GM21360 (cell line): ENCODE measurements around the gene LRRC25.

Experiments used
- ATAC-seq: cut with Tn5 transposase; IDR thresholded peaks from one replicate; pipeline ENCODE4 v1.9.1; 2021; ENCODE audit warnings: mild to moderate bottlenecking, moderate library complexity; ENCODE audit not compliant: unreplicated experiment

LRRC25 gene

GRCh38 chr19:18397242-18398202 is at the start of gene LRRC25:
TSS of gene LRRC25 (minus strand) at chr19:18397622. CDS start at chr19:18396963, 659 bp downstream.
- peak; percentile 67 for ATAC-seq

DNA sequence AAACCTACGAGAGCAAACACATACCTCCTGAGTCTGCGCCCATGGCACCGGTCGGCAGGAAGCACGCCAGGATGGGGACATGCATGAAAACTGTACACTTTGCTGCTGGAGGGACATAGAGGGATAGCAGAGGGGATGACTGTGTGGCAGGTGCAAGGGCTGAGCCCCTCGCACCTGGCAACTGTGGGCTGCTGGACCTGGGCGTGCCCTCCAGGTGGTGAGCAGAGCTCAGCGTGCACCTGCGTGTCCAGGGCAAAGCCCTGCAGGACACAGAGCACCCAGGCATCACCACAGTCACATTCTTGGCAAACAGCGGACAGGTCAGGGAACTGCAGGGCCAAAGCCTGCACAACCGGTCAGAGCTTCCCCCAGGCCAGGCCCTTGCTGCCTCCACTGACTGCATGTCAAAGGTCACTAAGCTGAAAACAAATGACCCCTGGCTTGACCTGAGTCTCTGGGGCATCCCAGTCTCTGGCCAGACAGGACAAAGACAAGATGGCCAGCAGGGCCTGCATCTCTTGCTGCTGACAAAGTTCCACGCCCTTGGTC is 49.5 kb upstream of the LRRC25 start:
- no peak for ATAC-seq

DNA sequence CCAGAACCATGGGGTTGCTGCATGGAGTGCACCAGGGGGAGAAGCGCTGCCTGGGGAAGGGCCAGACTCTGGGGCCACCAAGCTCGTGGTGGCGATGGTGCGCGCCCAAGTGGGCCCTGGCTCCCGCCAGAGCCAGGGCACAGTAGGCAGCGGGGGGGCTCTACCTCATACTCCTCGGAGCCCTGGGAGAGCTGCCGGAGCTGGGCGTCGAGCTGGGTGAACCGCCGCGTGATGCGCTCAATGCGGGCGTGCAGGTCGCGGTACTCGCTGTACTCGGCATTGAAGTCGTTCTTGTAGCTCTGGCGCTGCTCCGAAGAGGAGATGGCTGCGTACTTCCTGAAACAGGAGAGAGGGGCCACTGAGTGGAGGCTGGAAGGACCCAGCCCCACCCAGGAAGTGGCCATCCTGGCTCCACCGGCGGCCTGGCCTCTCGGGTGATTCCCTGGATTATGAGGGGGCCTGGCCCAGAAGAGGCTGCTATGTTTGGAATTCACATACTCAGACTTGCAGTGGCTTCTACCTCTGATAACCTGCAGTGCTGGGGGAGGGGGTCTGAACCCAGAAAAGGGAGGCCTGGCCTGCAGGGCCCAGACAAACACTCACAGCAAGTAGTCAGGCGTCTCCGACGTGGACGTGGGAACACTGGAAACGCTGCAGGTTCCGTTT is 48.9 kb upstream of the LRRC25 start:
- no peak for ATAC-seq

DNA sequence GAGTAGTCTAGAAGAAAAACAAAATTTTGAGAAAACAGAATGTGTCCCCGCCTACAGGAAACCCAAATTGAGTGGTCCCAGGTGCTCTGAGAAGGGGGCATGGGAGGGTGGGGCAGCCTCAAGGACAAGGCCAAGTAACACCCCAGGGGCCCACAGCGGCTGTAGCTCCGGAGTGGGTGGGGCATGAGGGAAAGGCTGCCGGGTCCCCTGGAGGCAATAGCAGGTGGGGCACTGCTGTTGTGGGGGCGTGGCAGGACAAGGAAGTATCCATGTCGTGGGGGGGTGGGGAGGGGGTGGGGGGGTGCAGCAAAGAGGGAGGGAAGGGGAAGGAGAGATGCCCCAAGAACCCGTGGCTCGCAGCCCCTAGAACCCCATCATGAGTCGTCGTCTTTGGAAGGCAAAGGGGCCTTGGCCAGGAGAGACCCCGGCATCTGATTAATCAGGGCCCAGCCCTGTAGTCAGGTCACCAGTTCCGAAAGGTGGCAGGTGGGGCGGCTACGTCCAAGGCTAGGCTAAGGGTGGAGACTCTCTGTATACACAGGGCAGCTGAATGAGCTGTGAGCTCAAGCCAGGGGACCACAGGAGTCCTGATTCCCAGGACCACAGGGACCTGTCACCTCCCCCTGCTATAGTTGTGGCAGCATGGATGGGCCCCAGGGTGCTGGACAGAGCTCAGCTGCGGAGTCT is 48.0 kb upstream of the LRRC25 start:
- no peak for ATAC-seq

DNA sequence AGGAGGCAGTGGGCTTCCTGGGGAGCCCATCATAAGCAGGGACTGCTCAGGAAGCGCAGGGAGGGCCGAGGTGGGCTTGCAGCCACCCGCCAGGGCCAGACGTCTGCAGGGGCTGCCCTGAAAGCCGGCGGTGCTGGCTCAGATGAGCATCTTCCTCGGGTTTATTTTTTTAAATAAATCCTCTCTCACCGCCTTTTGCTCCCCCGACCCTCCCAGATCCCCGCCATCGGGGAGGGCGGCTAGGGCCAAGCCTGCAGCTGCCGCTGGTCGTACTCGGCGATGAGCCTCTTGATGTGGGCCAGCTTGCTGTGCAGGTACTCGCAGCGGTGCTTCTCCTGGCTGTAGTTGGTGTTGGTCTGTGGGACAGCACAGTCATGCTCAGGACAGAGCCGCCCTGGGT is 47.1 kb upstream of the LRRC25 start:
- no peak for ATAC-seq

DNA sequence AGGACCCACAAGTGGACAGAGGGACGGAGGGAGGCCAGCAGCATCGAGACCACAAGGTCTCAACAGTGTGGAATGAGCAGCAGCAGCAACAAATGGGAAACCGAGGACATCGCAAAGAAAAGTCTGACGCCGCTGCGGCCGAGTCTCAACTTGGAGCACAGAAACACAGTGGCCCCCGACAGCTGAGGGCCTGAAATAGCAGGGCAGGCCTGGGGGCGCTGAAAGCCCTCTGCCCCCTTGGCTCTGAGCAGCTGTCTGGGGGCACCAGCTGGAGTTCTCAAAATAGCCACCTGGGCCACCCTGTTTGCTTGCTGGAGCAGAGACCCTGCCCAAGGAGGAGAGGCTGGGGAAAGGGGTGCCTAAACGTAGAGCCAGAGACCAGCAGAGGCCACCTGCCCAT is 46.4 kb upstream of the LRRC25 start:
- ATAC-seq: no peak

- ATAC-seq: no peak
Observed at GRCh38 chr19:18443406-18443805, 46.0 kb upstream of the LRRC25 start.

GRCh38 chr19:18442941-18443340 is 45.5 kb upstream of the LRRC25 start:
- ATAC-seq: no peak

DNA sequence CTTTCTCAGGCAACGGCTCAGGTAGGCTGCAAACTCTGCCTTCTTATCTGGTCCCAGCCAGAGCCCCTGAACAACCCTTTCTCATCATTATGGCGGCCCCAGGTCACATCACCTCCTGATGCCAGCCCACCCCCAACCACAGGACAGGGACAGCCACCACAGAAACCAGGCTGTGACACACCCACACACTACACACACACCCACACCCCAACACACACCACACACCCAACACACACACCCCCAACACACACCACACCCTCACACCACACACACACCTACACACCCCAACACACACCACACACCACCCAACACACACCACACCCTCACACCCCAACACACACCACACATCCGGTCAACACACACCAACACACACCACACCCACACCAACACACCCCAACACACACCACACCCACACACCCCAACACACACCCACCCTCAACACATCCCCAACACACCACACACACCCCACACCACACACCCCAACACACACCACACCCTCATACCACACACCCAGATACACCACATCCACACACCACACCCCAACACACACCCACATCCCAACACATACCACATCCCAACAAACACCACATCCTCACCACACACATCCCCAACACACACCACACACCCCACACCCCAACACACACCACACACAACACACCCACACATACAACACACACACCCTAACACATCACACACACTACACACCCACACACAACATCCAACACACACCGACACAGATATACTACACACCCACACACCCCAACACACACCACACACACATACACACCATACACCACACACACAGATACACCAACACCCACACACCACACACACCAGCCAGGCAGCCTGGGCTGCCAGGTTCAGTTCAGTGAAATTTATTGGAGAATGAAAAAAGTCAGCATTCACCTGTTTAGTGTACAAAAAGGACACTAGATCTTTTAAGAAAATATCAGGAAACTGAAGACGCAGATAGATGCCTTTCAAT is 44.7 kb upstream of the LRRC25 start:
- ATAC-seq: no peak

DNA sequence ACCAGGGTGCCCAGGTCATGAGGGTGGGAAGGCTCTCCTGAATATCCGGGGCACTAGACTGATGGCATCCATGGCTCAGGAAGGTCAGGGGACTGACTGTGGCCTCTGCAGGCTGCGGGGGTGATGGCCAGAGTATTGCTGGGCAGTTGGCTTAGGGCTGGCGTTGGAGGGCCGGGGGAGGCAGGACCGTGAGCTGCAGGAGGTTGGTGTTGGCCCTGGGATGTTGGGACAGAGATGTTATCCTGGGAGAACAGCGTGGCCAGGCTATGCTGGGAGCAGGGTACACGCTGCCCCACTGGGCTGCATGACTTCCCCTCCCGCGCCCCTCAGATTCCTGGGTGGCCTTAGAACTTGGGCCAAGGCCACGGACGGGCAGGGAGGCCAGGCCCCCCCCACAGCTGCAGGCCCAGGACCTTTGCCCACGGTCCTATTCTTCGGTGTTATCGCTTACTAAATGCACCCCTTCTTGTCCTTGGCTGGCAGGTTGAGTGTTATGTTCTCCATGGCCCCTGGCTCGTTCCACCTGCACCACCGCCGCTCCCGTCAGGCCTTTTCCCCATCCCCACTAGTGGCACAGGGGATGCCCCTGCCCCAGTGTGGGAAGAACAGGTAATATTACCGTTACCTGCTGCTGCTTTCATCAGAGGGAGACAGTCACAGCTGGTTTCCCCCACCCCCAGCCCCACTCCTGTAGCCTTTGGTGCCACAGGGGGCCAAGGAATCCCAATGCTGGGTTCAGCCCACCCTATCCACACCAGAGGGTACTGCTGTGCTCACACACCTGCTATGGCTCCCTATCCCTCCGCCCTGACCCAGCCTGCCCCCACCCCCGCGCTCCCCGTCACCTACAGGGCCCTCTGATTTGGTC is 43.7 kb upstream of the LRRC25 start:
- ATAC-seq: no peak

- no peak for ATAC-seq
Observed at GRCh38 chr19:18440415-18440877, 43.0 kb upstream of the LRRC25 start.

DNA sequence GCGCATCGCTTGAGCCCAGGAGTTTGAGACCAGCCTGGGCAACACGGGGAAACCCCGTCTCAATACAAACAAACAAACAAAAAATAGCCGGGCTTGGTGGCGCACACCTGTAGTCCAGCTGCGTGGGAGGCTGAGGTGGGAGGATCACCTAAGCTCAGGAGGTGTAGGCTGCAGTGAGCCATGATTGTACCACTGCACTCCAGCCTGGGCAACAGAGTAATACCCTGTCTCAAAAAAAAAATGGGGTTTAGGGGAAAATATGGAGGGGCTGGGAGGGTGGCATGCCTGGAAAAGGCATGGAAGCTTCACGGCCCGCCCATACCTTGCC is 42.5 kb upstream of the LRRC25 start:
- ATAC-seq: no peak

GRCh38 chr19:18439025-18439909 is 41.8 kb upstream of the LRRC25 start:
- ATAC-seq: no peak

DNA sequence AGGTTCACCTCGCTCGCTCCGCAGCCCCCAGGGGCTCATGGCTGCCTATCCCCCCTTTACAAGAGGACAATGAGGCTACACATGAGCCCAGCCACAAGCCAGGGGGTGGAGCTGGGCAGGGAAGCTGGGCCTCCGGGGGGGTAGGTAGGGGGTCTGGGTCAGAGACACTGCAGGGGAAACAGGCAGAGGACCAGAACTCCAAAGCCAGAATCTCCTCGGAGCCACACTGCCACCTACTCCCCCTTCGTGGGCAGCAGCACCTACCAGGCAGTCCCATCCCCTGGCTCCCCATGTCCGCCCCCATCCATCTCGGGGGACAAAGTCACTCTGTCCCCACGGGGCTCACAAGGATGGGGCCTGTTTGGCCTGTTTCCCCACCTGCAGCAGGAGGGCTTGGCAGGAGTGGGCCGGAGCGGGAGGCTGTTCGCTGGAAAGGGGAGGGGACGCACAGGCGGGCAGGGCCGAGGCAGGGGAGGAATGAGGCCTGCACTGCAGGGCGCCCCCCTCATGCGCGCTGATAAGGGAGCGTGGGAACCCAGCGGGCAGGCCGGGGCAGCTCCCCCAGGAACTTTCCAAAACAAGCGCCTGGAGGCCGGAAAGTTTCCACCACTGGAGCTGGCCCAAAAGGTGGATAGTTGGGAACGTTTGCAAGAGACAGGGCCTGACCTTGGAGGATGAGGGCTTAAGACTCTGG is 41.1 kb upstream of the LRRC25 start:
- ATAC-seq: no peak

GRCh38 chr19:18437491-18438330 is 40.3 kb upstream of the LRRC25 start, which contains the start of gene ISYNA1:
TSS of gene ISYNA1 (minus strand) at chr19:18438133. CDS start at chr19:18437979, 154 bp downstream.
- ATAC-seq: no peak

GRCh38 chr19:18436671-18437490 is 39.5 kb upstream of the LRRC25 start:
- ATAC-seq: no peak
